Upper lobe of left lung (tissue), 6 donors: ENCODE measurements around the gene CHURC1. TPM values are rescaled to one million over a fixed set of nuclear protein-coding genes. Genes with fewer than 3 reads are reported as not detected.

Source experiments
- ATAC-seq, 2 donors: fragments of 200-7000 bp; cut with Tn5 transposase; one replicate each; pipeline ENCODE4 v1.9.1; 2022; ENCODE audit warnings: mild to moderate bottlenecking in 2 of 2, moderate library complexity in 2 of 2; ENCODE audit not compliant: low FRiP score in 2 of 2
- DNase-seq, 2 donors: peaks; one replicate each; pipeline ENCODE4 v3.0.0-alpha.2; 2019 to 2020
- H3K27ac ChIP-seq, 4 donors: fragments of 200-600 bp; sonication (generic); one replicate each; pipeline ENCODE4 v1.5.1; 2016 to 2019
- H3K27me3 ChIP-seq, 4 donors: fragments of 200-600 bp; sonication (generic); one replicate each; pipeline ENCODE4 v1.5.1; 2017 to 2019
- H3K36me3 ChIP-seq, 4 donors: fragments of 200-600 bp; sonication (generic); one replicate each; pipeline ENCODE4 v1.5.1; 2016 to 2019
- H3K4me1 ChIP-seq, 4 donors: fragments of 200-600 bp; sonication (generic); one replicate each; pipeline ENCODE4 v1.5.1; 2018 to 2019
- H3K4me3 ChIP-seq, 4 donors: fragments of 200-600 bp; sonication (generic); one replicate each; pipeline ENCODE4 v1.5.1; 2017 to 2019; ENCODE audit warnings: mild to moderate bottlenecking in 2 of 4, moderate library complexity in 1 of 4
- H3K9me3 ChIP-seq, 4 donors: fragments of 200-600 bp; sonication (generic); one replicate each; pipeline ENCODE4 v1.5.1; 2018 to 2019
- CTCF ChIP-seq, 6 experiments: fragments of 450-650 bp in 4 of 6; fragments of 200-600 bp in 2 of 6; sonication (generic) in 2 of 6; IDR thresholded peaks; one replicate each; pipeline ENCODE4 v1.5.1; 2016 to 2019; ENCODE audit warnings: antibody characterized with exemption in 6 of 6
- EP300 ChIP-seq, 4 donors: sonication (generic); formaldehyde crosslinking; IDR thresholded peaks; one replicate each; pipeline ENCODE4 v1.5.1; 2017; ENCODE audit warnings: antibody characterized with exemption in 4 of 4, control low read depth in 2 of 4
- POLR2A ChIP-seq, 4 donors: fragments of 450-650 bp; IDR thresholded peaks; one replicate each; pipeline ENCODE4 v1.5.1; 2016 to 2017; ENCODE audit warnings: antibody characterized with exemption in 4 of 4, mild to moderate bottlenecking in 2 of 4
- POLR2AphosphoS5 ChIP-seq, 2 donors: sonication (generic); formaldehyde crosslinking; IDR thresholded peaks; one replicate each; pipeline ENCODE4 v1.5.1; 2017; ENCODE audit warnings: antibody characterized with exemption in 2 of 2
- WGBS, 2 donors: methylation state at CpG; one replicate each; pipeline ENCODE4 v1.1.5; 2017 to 2018; 5-methylcytosine and 5-hydroxymethylcytosine counted together
- total RNA-seq, 6 donors: library from RNA; depleted of rRNA in 4 of 6; stranded (reverse); fragments of >200 nt in 4 of 6; gene quantifications; one replicate each; pipeline versions ENCODE4 v1.1.0 to v1.2.1, GENCODE V29; 2016 to 2021
- donor health status: DM: no; HTN: no; CAD: no; lungs with moderate emphysema.
- donor health status: DM: no; HTN: yes; CAD: no; lungs with severe emphysema.

Gene CHURC1
- 10 to 100 TPM; 18.3 to 99.6 (median 49.2) TPM for total RNA-seq

GRCh38 chr14:64914237-64915028 is at the start of gene CHURC1:
Gene CHURC1, plus strand, starts transcription at chr14:64914455. Its CDS starts 41 bp downstream, at chr14:64914496.
- no peaks in the 10 kb centered on the region for H3K9me3 ChIP-seq
- 0% methylated on average over 16 to 45 of the region's 49 CpGs for WGBS, 2 donors
- peak; percentile 99 for ATAC-seq
- H3K27me3 ChIP-seq, result no peaks in the 10 kb centered on the region
- no peaks in the 10 kb centered on the region for H3K36me3 ChIP-seq
- peak; percentile 93 to 99 for DNase-seq
- peak within 1 kb of the TSS; percentile 70 to 94 (median 85) for H3K4me3 ChIP-seq
- H3K27ac ChIP-seq, result peak within 1 kb of the TSS; percentile 92 to 100 (median 98)
- TF ChIP-seq CTCF (IDR thresholded peaks at IDR 0.05) (peak in 2 of 6 experiments; percentile 15 to 21), POLR2A (IDR thresholded peaks at IDR 0.05) (peak in 3 of 4 donors; percentile 74 to 94 (median 91)), POLR2AphosphoS5 (IDR thresholded peaks at IDR 0.05) (peak; percentile 96 to 99), EP300 (IDR thresholded peaks at IDR 0.05) (no peak)
- peaks cover 15 to 44% (median 19%) of the 10 kb centered on the region in 4 donors for H3K4me1 ChIP-seq

- TF ChIP-seq POLR2AphosphoS5 (IDR thresholded peaks at IDR 0.05) (no peak), EP300 (IDR thresholded peaks at IDR 0.05) (no peak), POLR2A (IDR thresholded peaks at IDR 0.05) (no peak), CTCF (IDR thresholded peaks at IDR 0.05) (no peak)
- Histone ChIP-seq H3K27ac (no peak overlapping the region), H3K27me3 (no peaks in the 10 kb centered on the region), H3K4me3 (no peak overlapping the region), H3K4me1 (no peaks in the 10 kb centered on the region), H3K36me3 (no peaks in the 10 kb centered on the region), H3K9me3 (no peaks in the 10 kb centered on the region)
- 66 to 86% methylated on average over 5 to 6 of the region's 6 CpGs for WGBS, 2 donors
- ATAC-seq, result no peak
- no peak for DNase-seq
Measured at GRCh38 chr14:64865109-64865508, 49.1 kb upstream of the CHURC1 start.

- Histone ChIP-seq H3K4me1 (no peaks in the 10 kb centered on the region), H3K36me3 (no peaks in the 10 kb centered on the region), H3K27ac (no peak overlapping the region), H3K4me3 (no peak overlapping the region), H3K9me3 (no peaks in the 10 kb centered on the region), H3K27me3 (no peaks in the 10 kb centered on the region)
- 67 to 72% methylated on average over 6 of the region's 6 CpGs for WGBS, 2 donors
- DNase-seq (no peak), ATAC-seq (no peak)
- no peak for TF ChIP-seq CTCF (IDR thresholded peaks at IDR 0.05)
- no peak for TF ChIP-seq POLR2A (IDR thresholded peaks at IDR 0.05)
- TF ChIP-seq EP300 (IDR thresholded peaks at IDR 0.05), result no peak
- no peak for TF ChIP-seq POLR2AphosphoS5 (IDR thresholded peaks at IDR 0.05)
Measured at GRCh38 chr14:64865992-64866391, 48.3 kb upstream of the CHURC1 start.

- no peak for ATAC-seq
- TF ChIP-seq POLR2AphosphoS5 (IDR thresholded peaks at IDR 0.05) (no peak), POLR2A (IDR thresholded peaks at IDR 0.05) (no peak), CTCF (IDR thresholded peaks at IDR 0.05) (no peak), EP300 (IDR thresholded peaks at IDR 0.05) (no peak)
- Histone ChIP-seq H3K9me3 (no peaks in the 10 kb centered on the region), H3K36me3 (no peaks in the 10 kb centered on the region), H3K4me1 (no peaks in the 10 kb centered on the region), H3K27me3 (no peaks in the 10 kb centered on the region), H3K27ac (no peak overlapping the region), H3K4me3 (no peak overlapping the region)
- 88 to 94% methylated on average over 3 of the region's 3 CpGs for WGBS, 2 donors
- DNase-seq, result no peak
Measured at GRCh38 chr14:64867182-64867581, 47.1 kb upstream of the CHURC1 start.
